ENCODE measurements around the gene MLST8.

GRCh38 chr16:2211923-2212347 is 6.7 kb downstream of the MLST8 start:
- TF ChIP-seq CTCF (IDR thresholded peaks at IDR 0.05; ENCODE audit: extremely low read depth in 1 of 2, insufficient read depth in 1 of 2, low read depth in 1 of 2, low read length in 2 of 2) (no peak), EZH2 (IDR thresholded peaks at IDR 0.05; ENCODE audit: borderline replicate concordance, low read depth, low read length, severe bottlenecking) (no peak), POLR2A (IDR thresholded peaks at IDR 0.05; ENCODE audit: low read depth, low read length) (no peak), JUN (IDR thresholded peaks at IDR 0.05; ENCODE audit: borderline replicate concordance, insufficient read depth, insufficient read length, low read depth) (no peak), FOS (IDR thresholded peaks at IDR 0.05; ENCODE audit: borderline replicate concordance, insufficient read depth, low read length) (no peak), MAX (IDR thresholded peaks at IDR 0.05; ENCODE audit: insufficient read depth, insufficient read length) (no peak)

All from endothelial cell of umbilical vein (primary cell).